SKM-1 (cell line): ENCODE data around the gene MYO1D.
"Not testable (repeated sequence)": the region's sequence is repeated elsewhere in the genome, so short reads cannot be mapped to it uniquely, and the experiment has no call there.

ENCODE experiments used
- DNase-seq: peaks from one replicate; lab custom pipeline; 2025; ENCODE audit not compliant: unreplicated experiment; lab: John Stamatoyannopoulos, UW

Gene MYO1D

DNA sequence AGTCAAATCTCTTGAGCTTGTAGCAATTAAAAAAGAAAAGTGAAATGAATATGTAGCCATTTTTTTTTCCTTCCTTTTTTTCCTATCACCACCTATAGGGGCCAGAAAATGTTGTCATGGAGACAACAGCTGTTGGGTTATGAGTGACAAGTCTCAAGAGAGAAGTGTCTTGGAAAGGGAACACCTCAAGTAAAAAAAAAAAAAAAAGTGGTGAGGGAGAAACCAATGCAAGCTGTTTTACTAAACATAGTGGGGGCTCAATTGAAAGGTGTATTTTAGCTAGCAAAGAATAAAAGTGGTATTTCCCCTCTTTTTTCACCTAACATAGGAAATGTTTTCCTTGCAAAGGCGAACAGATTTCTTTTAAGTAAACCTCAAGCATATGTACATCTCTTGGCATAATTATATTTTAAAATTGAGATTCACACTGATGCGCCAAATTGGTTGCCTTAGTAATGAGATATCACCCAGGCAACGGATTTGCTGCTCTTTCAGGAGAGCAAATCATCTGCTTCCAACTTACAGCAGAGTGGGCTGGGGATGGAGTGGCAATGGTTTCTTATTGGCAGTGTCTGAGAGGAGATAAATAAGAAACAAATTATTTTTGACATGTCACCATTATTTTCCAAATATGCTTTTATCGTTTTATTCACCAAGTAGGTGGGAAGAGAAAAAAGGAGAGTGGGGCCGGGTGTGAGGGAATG, 183.6 kb downstream of the MYO1D start:
- DNase-seq: no peak

DNA sequence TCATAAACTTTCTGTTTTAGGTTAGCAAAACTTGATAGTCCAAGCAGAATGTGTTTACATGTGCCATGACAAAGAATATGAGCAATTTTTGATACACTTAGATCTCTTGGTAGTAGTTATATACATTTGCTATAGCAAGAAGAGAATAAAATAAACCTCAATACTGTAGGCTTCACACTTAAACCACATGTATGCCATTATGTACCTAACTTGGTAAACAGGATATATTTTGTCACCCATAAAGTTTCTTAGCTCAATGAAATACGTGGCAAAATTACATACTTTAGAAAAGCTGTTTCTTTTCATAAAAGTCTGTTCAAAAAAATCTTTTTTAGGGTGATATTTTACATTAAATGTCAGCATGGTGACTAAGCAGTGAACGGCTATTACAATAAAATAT, 184.7 kb downstream of the MYO1D start:
- DNase-seq: no peak

DNA sequence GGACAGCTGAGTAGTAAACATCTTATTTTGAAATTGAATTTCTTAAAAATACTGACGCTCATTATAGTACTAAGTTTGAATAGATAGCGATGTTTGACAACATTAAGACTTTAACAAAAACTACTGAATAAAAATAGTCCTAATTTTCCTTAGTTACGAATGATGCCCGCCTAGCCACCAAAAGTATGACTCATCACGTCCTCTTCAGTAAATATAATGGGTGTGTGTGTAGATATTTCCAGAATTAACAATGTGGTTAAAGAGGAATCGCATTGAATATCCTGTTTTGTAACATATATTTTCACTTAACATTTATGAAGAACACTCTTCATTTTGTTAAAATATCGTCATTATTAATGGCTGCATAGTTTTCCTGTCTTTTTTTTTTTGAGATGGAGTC, 187.6 kb downstream of the MYO1D start:
- DNase-seq: no peak

DNA sequence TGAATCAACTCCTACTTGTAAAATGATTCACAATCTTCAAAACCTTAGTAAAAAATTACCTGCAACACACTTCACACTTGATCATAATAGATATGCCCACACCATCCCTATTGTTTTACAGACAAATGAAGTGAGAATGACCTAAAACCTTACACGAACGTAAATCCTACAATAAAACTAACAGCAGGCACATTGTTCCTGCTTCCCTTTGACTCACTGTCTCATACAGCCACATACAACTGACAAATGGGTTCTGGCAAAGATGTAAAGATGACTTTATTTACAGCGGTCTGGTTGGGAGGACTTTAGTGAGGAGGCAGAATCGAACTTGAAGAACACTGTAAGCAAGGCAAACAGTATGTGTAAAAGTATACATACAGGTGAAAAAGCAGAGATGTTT, 188.7 kb downstream of the MYO1D start:
- no peak for DNase-seq

DNA sequence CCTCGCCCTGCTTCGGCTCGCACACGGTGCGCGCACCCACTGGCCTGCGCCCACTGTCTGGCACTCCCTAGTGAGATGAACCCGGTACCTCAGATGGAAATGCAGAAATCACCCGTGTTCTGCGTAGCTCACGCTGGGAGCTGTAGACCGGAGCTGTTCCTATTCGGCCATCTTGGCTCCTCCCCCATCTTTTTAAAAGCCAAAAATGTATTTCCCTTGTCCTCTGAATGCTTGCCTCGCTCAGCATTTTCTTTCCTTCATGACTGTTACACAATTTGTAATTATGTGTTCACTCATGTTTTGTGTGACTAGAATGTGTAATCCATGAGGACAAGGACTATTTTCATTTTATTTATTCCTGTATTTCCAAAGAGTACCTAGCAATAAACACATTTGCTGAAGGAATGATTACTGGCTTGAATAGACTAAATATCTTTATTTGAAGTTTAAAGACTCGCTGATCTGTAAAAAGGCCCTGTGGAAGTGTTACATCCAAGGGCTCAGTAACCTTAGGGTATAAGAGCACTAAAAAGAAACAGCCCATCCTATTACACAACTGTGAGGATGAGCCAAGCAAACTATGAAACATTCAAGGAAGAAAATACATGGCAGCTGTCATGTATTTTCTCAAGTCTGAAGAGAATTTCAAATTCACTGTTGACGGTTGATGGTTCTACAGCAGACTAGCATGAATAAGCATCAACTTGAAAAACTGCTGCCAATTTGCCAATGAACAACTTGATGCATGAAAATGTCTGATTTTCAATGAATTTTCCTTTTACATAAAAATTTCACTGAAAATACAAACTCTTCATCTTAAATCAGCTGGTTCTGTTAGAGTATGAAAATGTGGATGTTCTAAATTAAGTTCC, 192.6 kb downstream of the MYO1D start:
- no peak for DNase-seq

DNA sequence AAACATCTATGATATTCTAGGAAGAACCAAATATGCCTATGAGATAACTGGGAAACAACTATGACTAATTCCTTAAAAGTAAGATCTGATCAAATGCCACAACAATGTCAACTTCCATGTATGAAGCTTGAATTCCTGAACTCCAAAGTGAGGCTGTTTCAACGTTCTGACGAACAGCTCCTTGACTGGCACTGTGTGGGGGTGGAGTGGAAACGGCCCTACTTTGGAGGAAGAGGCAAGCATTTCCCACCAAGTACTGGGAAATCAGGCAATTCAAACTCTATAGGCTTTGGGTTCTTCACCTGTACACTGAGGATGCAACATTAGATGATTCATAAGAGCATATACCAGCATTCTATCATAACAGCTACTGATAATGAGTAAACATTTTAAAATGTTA, 203.0 kb downstream of the MYO1D start:
- no peak for DNase-seq

DNA sequence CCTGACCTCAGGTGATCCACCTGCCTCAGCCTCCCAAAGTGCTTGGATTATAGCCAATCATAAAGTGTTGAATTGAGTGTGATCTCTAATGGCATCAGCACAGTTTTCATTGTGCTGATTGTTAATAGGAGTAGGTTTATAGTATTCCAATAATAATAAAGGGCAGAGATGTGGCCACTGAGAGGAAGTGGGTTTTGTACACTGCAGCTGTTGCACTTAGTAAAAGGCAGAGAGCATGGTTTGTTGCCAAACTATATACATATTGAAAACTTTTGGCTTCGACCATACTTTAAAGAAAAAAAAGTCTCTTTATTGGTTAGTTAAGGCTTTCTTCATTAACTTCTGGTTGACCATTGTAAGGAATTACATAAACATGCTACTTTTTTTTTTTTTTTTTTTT, 204.2 kb downstream of the MYO1D start:
- no peak for DNase-seq

DNA sequence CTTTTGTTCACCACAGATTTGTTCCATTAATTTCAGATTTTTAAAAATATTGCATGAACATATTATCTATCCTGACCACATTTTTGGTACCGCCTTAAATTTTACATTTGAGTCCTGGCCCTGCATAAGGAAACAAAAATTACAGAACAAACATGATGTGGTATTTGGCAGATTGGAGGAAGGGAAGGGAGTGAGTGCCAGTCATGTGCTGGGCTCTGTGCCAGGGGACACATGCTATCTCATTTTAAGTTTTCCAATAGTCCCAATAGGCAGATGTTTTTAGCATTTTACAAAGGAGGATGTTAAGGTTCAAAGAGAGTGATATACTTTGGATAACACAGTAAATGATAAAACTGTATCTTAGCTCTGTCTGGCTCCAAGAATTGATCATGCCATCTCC, 205.0 kb downstream of the MYO1D start:
- DNase-seq: no peak

DNA sequence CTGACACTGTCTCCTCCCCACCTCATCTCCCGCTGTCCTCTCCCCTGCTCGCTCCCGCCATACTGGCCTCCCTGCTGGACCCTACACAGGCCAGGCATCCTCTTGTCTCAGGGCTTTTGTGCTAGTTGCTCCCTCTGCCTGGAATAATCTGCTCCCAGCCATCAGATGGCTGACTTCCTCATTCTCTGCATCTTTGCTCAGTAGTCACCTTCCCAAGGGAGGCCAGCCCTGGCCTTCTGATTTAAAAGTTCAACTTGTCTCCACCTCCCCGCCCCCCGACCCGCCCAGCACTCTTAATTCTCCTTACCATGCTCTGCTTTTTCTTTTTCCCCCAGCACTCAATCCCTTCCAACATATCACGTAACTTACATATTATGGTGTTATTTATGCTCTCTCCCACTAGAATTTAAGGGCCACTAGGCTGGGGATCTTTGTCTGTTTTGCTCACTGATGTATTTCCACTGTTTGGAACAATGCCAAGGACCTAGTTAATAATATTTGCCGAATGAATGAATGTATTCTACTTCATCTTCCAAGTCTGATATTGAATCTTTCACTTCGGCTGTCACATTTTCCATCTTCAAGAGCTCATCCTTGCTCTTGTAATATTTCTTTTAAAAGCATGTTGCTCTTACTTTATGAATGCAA, 211.9 kb downstream of the MYO1D start:
- no peak for DNase-seq

DNA sequence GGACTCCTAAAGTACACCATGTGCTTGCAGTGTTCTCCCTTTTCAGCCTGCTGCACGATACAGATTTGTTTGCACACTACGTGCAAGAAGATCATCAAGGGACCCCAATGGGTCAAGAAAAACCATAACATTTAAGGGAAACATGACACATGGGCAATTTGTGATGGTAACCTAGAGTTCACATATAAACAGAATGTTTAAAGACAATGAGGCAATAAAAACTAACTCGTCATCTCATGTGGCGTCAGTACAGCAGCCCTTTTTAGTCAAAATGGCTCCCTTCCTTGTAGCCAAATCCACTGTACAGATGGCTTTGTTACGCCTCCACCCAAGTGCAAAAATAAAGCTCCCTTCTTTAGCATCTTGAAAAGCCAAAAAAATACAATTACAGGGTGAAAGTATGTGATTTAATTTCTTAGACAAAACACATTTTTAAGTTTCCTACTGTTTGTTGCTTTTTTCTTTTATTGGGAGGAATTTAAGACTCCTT, 216.4 kb downstream of the MYO1D start:
- DNase-seq: no peak

DNA sequence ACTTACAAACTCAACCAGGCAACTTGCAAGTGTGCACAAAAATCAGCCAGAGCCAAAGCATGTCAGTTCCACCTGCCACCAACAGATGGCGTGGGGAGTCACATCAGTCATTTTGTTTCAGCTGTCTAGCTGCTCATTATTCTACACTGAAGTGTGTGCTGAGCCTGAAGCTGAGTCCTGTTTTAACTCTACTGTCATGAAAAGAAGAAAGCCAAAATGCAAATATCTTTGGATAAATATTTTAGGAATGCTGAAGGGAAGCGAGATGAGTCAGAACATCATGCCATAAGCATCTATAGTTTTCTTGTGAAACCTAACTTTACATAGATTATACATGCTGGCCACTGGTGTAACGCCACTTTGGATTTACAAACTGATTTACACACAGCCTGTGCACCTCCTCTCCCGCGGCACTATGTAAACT, 217.5 kb downstream of the MYO1D start:
- DNase-seq: peak; percentile 19

DNA sequence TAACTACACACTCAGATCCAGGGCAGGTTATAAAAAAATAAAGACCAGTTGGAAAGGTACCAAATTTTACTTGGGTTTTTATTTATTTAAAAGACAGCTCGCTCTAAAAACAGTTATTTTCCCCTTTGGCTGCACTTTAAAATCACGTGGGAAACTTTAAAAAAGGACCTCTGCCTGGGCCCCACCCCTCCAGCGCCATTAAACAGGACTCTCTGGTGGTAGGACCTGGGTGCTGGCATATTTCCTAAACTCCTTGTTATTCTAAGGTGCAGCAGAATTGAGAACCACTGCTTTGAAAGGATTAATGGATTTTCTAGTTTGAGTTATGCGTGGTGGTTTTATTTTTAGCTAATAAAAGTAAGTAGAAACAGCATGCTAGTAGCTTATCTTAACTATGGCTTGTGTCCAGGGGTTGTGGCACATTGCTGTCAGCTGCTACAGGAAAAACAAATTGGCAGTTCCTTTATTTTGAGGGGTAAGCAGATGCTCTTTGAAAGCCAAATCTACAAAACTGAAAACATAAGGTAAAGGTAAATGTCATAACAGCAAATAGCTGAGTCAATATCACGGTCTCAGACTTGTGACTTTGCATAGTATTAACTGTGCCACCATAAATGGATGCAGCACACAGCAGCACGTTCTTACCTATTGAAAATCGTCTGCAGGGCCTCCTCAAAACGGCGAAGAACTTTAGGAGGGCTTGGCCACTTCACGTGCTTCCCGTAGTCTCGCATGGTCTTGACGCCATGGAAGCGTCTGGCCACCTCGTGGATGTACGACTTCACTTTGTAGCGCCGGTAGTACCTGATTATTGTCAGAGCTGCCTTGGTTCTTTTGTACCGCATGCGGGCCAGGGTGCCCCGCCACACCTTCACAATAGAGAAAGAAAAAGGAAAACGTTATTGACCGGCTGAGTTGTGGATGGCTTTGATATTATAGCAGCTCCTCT, 218.2 kb downstream of the MYO1D start:
- no peak for DNase-seq

DNA sequence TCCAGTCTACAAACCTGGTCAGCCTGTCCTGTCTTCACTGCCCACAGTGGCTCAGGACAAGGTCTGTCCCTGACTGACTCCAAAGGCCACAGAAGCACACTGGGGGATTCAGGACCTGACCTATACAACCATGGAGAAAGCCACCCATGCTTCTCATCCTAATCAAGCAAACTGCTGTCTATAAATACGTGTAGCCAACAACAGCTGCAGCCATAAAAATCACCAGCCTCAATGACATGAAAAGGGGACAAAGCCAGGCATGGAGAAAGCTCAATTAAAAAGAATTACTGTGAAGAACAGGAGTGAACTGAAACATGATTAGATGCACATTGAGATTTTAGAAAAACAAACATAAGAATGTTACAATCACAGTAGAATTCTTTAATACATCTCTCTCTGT, 220.0 kb downstream of the MYO1D start:
- no peak for DNase-seq

DNA sequence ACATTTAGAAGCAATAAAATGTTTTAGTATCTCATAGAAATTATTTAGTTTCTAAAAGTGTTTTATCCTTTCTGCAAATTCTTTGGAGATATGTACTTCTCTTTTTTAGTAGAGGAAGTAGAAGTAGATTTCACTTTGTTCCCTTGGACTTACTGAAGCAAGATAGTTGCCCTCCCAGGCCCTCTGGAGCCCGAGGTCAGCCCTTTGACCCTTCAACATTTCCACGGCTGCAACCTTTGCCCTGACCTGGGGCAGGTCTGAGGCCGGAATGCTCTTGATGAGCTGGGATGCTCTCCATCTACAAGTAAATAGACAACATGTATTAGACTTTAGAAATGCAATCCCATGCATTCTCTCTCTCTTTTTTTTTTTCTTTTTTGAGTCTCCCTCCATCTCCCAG, 222.6 kb downstream of the MYO1D start:
- DNase-seq: peak; percentile 24

DNA sequence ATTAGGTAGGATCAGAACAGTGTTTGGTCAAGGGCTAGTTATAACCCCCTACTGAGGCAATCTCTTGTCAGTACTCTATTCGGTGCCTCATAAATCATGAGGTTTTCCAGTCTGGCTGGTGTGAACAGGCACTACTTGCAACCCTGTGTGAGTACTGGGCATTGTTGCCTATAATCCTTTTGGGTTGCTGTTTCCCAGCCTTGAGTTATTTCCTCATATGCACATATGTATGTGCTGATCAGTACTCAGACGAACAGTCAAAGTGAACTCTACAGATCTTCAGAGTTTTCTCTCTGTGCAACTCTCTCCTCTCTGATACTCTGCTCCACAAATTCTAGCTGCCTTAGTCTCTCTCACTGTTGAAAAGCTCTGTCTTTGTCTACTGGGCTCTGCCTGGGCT, 225.8 kb downstream of the MYO1D start:
- no peak for DNase-seq

DNA sequence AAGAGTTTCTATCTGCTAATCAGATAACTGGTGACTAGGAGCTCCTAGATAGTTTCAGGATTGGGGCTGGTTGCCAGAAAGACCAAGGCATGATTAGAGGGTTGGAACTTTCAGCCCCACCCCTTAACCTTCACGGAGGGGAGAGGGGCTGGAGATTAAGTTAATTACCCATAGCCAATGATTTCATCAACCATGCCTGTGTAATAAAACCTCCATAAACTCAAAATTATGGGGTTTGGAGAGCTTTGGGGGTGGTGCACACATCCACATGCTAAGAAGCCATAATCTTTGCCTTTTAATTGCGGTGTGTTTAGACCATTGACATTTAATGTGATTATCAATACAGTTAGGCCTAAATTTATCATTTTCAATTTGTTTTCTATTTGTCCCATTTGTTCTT, 228.5 kb downstream of the MYO1D start:
- no peak for DNase-seq

DNA sequence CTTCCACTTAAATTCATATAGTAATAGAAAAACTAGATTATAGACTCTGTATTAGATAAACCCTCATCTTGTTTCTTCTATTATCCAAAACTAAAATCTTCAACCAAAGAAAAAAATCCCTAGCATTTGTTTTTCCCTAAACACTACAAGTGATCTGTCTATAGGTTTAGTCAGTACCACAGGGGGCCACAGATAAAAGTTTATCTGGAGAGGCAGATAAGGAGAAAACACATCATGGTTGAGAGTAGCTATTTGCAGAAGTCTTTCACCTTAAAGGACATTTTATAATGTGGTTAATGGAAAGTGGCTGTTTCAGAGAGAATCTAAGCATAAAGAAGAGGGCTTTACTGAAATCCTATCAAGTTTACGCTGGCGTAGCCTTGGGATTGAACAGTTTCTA, 230.0 kb downstream of the MYO1D start:
- no peak for DNase-seq

DNA sequence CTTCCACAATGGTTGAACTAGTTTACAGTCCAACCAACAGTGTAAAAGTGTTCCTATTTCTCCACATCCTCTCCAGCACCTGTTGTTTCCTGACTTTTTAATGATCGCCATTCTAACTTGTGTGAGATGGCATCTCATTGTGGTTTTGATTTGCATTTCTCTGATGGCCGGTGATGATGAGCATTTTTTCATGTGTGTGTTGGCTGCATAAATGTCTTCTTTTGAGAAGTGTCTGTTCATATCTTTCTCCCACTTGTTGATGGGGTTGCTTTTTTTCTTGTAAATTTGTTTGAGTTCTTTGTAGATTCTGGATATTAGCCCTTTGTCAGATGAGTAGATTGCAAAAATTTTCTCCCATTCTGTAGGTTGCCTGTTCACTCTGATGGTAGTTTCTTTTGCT, 235.4 kb downstream of the MYO1D start:
- DNase-seq: not testable (repeated sequence)

DNA sequence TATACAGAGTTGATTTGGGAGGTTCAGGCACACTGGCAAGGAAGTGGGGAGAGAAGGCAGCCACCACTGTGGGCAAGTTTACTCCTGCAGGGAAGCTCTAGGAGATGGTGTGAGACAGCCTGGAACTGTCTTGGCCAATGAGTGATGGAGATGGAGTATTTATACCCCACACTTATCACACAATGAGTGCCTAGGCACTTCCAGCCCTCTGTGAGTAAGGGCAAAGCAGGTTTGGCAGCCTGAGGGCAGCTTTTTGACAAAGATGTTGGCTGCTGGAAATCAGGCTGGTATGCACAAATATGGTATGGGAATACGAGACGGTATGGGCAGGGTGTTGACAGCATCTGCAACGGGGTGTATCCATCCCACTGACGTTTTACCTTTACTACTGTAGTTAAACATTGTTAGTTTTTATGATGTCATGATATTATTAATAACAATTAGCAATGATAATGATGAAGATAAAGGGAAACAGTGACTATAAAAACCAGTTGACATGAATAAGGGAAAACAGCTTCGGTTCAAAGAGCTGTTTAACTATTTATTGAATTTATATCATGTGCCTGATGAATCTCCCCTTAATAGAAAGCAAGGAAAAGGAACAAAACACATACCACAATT, 240.2 kb downstream of the MYO1D start:
- no peak for DNase-seq

DNA sequence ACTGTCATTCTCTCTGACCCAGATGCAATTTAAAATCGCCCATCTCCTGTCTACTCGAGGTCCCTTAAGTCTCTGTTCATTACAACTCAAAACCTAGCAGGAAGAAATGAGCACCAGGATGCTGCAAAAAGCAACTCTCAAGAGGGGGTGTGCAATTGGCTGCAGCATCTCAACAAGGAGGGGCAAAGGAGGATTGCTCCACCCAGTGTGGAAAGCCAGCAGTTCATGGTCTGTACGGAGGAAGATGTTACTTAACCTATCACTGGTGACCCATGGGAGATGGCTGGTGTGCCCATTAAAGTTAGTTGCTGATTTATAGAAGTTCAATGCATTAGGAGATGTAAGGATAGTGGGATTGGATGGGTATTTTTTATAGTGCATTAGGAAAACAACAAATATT, 242.8 kb downstream of the MYO1D start:
- no peak for DNase-seq
